Measurements from ENCODE around the gene SFI1. TPM values are rescaled to one million over a fixed set of nuclear protein-coding genes. Genes with fewer than 3 reads are reported as not detected.

Gene SFI1
- polyA plus RNA-seq, 4 donors, result 20.9 to 26.1 (median 23.5) TPM

- DNase-seq (ENCODE audit: low read depth in 4 of 4, low spot score in 3 of 4), result no peak
Observed at GRCh38 chr22:31628969-31629708, 132.8 kb downstream of the SFI1 start.

DNA sequence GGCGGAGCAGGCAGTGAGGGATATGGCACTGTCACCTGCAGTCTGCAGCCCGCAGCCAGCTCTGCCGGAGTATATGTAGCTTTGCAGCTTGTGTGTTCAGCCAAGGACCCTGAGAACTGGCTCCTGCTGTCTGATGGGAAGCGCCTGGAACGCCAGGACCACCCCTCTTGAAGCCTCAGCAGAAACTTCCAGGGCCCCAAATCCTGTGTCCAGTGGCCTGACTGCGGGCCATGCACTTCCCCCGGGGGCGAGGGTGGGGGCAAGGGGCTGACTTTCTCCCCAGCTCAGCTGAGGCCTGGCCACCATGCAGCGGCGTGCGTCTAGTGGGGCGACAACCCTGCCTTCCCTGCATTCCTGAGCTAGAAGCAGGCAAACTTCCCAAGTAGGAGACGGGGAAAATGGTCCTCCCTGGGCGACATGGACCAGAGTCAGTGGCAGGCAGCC lies 133.4 kb downstream of the SFI1 start:
- no peak for DNase-seq (ENCODE audit: low read depth in 4 of 4, low spot score in 3 of 4)

GRCh38 chr22:31630331-31631329 lies 134.3 kb downstream of the SFI1 start:
- peak in 3 of 4 donors; percentile 52 to 69 (median 58) for DNase-seq (ENCODE audit: low read depth in 4 of 4, low spot score in 3 of 4)

GRCh38 chr22:31631436-31631835 lies 135.1 kb downstream of the SFI1 start:
- no peak for DNase-seq (ENCODE audit: low read depth in 4 of 4, low spot score in 3 of 4)

GRCh38 chr22:31635638-31636306 lies 139.4 kb downstream of the SFI1 start:
- no peak for DNase-seq (ENCODE audit: low read depth in 4 of 4, low spot score in 3 of 4)

GRCh38 chr22:31637447-31637890 lies 141.1 kb downstream of the SFI1 start:
- no peak for DNase-seq (ENCODE audit: low read depth in 4 of 4, low spot score in 3 of 4)

DNA sequence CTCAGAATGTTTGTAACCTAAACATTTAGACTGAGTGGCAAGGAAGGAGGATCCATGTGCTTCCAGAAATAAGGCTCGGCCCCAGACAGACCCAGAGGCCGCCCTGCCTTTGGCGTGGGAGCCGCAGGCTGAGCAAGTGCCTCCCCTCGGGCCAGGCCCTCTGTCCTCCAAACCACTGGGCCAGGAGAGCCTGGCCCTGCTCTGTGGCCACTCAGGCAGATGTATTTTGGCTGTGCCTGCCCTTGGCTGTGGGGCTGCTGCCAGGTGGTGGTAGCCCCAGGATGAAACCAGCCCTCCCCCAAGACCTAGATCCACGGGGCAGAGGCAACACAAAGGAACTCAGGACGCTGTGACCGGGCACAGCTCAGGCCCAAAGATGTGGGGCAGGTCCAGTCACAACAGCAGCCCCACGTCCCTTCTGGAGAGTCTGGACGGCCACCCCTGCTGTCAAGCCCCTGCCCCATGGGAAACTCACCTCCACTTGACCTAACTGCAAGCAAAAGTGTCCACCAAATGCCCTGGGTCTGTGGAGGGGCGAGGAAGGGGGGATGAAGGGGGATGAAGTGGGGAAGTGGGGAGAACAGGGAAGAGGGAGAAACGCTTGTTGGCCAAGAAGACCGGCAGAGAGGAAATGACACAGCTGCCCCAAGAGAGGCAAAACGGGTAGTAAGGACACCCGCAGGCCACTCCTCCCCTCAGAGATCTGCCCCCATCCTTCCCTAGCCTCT lies 141.7 kb downstream of the SFI1 start:
- no peak for DNase-seq (ENCODE audit: low read depth in 4 of 4, low spot score in 3 of 4)

DNA sequence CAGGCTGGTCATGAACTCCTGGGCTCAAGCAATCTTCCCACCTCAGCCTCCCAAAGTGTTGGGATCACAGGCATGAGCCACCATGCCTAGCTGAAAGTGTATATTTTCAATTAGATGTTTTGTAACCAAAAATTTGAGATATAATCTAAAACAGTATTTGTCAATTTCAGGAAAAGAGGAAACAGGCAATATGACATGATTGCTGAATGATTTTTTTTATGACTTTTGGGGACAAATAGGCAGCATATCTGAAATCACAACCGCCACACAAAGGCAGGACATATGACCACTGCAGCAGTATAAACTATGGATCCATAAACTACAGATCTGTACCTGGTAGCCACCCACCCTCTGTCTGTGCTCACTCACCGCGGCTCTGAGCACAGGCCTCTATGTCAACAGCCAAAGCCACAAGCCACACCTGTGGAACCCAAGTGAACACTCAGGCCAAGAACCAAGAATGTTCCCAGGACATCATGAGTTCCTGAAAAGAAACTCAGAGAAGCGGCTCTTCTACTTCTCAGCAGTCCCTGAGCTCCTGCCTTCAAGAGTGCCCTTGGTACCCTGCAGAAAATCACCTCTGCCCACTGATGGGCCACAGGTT lies 143.2 kb downstream of the SFI1 start:
- DNase-seq (ENCODE audit: low read depth in 4 of 4, low spot score in 3 of 4), result no peak

- DNase-seq (ENCODE audit: low read depth in 4 of 4, low spot score in 3 of 4), result no peak
Observed at GRCh38 chr22:31646186-31647019, 150.1 kb downstream of the SFI1 start.

- DNase-seq (ENCODE audit: low read depth in 4 of 4, low spot score in 3 of 4), result no peak
Observed at GRCh38 chr22:31647066-31647465, 150.7 kb downstream of the SFI1 start.

DNA sequence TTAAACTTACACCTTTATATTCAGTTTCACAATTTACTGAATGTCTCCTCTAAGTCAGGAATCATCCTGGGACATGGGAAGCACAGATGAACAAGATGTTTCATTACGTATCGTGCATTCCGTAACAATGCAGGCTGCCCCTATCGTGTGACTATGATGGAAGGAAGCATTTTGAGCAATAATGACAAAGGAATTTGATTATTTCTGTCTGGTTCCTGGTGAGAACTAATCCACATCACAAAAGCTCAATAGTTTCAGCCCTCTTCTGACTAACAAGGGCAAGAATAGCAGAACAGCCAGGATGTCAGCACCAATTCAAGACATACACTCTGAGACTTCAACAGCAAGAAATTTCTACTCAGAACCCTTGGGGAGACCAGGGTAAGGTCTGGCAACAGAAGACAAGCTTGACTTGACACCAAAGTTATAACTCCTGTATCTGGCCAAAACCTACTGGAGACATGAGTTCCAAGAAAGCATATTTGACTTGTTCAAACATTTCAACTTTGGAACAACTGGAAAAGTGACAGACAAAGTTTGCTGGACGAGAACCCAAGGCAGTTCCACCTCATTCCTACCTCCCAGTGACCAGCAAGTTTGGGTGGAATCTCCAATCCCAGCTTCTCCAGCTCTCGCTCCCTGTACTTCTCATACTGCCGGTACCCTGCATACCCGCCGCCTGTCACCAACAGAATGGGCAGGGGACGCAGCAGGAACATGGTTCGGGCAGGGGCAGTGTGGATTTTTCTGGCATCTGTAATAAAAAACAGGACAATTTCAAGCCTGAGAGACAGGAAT lies 151.4 kb downstream of the SFI1 start:
- no peak for DNase-seq (ENCODE audit: low read depth in 4 of 4, low spot score in 3 of 4)

GRCh38 chr22:31650391-31650790 lies 154.1 kb downstream of the SFI1 start:
- DNase-seq (ENCODE audit: low read depth in 4 of 4, low spot score in 3 of 4), result no peak

DNA sequence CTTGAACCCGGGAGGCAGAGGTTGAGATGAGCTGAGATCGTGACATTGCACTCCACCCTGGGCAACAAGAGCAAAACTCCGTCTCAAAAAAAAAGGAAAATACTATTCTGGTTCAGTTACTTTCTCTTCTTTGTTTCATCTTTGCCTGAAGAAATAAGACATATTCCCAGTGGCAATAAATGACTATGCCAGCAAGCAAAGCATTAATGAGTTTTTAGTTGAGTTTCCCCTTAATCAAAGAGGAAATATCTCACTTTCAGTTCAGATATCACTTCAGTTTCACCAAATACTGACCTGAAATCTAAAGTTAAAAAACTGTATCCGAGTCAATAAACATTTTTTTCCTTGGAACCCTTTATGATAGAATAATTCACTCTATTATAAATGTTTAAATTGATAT lies 155.3 kb downstream of the SFI1 start:
- no peak for DNase-seq (ENCODE audit: low read depth in 4 of 4, low spot score in 3 of 4)

- DNase-seq (ENCODE audit: low read depth in 4 of 4, low spot score in 3 of 4), result no peak
Observed at GRCh38 chr22:31652088-31652487, 155.8 kb downstream of the SFI1 start.

GRCh38 chr22:31652911-31653684 lies 156.8 kb downstream of the SFI1 start:
- no peak for DNase-seq (ENCODE audit: low read depth in 4 of 4, low spot score in 3 of 4)

GRCh38 chr22:31653944-31654343 lies 157.6 kb downstream of the SFI1 start:
- no peak for DNase-seq (ENCODE audit: low read depth in 4 of 4, low spot score in 3 of 4)

DNA sequence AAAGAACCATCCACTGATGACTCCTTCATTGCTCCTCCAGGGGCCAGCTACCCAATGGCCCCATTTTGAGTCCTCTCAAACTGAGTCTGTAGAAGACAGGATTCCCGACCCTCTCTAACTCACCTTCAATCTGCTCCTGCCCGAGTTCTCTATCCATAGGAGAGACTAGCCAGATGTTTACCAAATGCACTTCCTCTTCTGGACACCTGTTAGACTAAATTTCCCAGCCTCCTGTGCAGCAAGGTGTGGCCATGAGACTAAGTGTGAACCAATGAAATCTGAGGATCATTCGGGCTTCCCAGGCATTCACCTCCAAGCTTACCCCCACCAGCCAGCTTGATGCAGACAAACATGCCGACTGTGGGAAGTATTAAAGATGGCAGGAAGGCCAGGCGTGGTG lies 158.1 kb downstream of the SFI1 start:
- no peak for DNase-seq (ENCODE audit: low read depth in 4 of 4, low spot score in 3 of 4)
